HG03159 (cell line): Measurements from ENCODE around the gene SYNJ1.
"Not testable (repeated sequence)": the region's sequence is repeated elsewhere in the genome, so short reads cannot be mapped to it uniquely, and the experiment has no call there.

ENCODE experiments used
- ATAC-seq: cut with Tn5 transposase; IDR thresholded peaks from one replicate; pipeline ENCODE4 v1.9.1; 2021; ENCODE audit warnings: mild to moderate bottlenecking, moderate library complexity; ENCODE audit not compliant: unreplicated experiment

Gene SYNJ1, protein sequence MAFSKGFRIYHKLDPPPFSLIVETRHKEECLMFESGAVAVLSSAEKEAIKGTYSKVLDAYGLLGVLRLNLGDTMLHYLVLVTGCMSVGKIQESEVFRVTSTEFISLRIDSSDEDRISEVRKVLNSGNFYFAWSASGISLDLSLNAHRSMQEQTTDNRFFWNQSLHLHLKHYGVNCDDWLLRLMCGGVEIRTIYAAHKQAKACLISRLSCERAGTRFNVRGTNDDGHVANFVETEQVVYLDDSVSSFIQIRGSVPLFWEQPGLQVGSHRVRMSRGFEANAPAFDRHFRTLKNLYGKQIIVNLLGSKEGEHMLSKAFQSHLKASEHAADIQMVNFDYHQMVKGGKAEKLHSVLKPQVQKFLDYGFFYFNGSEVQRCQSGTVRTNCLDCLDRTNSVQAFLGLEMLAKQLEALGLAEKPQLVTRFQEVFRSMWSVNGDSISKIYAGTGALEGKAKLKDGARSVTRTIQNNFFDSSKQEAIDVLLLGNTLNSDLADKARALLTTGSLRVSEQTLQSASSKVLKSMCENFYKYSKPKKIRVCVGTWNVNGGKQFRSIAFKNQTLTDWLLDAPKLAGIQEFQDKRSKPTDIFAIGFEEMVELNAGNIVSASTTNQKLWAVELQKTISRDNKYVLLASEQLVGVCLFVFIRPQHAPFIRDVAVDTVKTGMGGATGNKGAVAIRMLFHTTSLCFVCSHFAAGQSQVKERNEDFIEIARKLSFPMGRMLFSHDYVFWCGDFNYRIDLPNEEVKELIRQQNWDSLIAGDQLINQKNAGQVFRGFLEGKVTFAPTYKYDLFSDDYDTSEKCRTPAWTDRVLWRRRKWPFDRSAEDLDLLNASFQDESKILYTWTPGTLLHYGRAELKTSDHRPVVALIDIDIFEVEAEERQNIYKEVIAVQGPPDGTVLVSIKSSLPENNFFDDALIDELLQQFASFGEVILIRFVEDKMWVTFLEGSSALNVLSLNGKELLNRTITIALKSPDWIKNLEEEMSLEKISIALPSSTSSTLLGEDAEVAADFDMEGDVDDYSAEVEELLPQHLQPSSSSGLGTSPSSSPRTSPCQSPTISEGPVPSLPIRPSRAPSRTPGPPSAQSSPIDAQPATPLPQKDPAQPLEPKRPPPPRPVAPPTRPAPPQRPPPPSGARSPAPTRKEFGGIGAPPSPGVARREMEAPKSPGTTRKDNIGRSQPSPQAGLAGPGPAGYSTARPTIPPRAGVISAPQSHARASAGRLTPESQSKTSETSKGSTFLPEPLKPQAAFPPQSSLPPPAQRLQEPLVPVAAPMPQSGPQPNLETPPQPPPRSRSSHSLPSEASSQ (N-terminal part only)

DNA sequence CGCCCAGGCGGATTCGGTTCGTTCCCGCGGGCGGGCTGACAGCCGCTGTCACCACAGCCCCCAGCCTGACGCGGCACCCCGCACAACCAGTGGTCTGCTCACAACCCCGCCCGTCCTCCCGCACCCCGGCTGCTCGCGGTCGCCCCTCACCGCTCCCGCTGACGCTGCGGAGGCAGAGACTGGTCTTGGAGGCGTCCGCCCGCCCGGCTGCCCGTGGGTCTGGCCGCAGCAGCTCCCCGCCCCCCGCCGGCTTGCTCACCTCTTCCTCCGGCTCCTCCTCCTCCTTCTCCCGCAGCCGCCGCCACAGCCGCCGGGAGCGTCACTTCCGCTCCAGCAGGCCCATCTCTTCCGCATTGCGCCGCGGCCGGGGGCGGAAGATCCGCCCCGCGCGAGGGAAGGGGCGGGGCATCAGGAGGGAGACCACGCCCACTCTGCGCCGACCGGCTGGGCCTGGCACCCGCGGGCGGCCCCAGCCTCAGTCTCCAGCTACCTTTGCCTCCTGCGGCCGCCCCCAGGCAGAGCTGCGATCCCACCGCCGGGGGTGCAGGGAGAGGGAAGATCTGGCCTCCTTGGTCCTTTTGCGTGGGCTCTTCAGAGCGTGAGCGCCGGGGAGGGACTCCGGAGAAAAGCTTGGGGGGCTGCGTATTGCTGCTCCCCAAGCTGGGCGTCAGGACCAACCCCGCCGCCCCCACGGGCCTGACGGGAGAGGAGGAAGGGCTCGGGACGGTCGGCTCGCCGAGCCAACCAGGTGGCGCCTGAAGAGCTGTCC is at the start of gene SYNJ1:
Gene SYNJ1, minus strand, starts transcription at position 327 of the 769 bp plus-strand sequence. CDS start 1,118 bp downstream, outside the sequence.
- ATAC-seq: peak; percentile 86

DNA sequence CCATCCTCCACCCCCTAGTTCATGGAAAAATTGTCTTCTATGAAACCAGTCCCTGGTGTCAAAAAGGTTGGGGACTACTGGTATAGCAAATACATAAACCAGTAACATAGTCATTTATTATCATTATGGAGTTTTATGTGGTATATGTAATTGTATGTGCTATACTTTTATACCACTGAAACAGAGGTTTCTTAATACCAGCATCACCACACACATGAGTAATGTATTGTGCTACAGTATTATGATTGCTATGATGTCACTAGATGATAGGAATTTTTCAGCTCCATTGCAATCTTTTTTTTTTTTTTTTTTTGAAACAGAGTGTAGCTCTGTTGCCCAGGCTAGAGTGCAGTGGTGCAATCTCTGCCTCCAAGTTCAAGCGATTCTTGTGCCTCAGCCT is 49.5 kb upstream of the SYNJ1 start:
- ATAC-seq: no peak

DNA sequence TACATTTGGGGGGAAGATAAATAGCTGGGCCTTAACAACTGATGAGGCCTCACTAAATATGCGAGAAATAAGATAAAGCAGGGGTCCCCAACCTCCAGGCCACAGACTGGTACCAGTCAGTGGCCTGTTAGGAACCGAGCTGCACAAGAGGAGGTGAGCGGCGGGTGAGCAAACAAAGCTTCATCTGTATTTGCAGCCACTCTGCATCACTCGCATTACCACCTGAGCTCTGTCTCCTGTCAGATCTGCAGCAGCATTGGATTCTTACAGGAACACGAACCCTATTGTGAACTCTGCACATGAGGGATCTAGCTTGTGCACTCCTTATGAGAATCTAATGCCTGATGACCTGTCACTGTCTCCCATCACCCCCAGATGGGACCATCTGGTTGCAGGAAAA is 48.9 kb upstream of the SYNJ1 start:
- no peak for ATAC-seq

DNA sequence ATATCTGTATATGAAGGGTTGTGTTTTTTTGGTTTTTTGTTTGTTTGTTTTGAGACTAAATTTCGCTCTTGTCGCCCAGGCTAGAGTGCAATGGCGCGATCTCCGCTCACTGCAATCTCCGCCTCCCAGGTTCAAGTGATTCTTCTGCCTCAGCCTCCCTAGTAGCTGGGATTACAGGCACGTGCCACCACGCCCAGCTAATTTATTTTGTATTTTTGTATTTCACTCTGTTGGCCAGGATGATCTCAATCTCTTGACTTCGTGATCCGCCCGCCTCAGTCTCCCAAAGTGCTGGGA is 45.2 kb upstream of the SYNJ1 start:
- not testable (repeated sequence) for ATAC-seq

DNA sequence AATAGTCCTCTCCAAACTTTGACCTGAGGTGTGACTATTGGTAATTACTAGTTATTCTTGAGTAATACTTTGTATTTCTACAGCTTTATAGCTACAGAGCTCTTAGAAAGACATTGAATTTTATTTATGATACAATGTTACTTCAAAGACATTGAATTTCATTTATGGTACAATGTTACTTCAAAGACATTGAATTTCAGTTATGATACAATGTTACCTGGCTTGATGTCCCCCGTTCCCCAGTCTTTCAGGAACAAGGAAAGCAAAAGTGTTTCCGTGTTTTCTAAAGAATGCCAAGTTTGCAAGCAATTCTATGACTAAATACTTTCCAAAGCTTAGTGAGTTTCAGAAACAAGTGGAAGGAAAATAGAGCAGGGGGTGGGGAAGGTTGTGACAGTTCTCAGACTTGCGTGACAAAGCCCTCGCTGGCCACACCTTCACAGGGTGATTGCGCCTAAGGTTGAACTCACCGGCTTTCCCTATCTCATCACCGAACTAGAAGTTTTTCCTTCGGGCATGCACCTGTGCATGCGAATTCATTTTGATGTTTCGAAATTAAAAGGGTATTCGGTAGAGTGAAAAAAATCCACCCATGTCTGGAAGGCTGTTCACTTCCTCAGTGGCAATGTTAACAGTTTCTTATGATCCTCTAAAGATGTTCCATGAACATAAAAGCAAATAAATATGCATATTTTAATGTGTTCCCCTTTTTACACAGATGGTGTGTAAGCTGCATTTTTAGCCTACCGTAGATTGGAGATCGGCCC is 44.7 kb upstream of the SYNJ1 start:
- ATAC-seq: no peak

- peak; percentile 47 for ATAC-seq
Measured at GRCh38 chr21:32770871-32771523, 43.2 kb upstream of the SYNJ1 start.

DNA sequence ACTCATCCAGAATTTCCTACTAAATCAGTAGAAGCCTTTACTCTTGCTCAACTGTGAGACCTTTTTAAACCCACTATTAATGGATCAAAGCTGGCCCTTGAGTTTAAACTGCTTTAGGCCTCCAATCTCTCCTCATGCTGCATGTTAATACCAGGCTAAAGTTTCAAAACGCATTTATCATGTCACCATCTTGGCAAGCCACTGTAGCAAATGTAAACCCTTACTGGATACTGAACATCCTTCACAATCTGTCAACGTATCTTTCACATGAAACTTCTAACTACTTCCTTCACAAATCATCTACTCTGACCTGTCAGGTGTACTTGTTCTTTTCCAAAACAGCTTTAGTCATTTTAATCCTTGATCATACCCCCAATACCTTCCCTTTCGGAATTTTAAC is 40.7 kb upstream of the SYNJ1 start:
- ATAC-seq: no peak

- no peak for ATAC-seq
Measured at GRCh38 chr21:32765058-32765457, 37.2 kb upstream of the SYNJ1 start.

DNA sequence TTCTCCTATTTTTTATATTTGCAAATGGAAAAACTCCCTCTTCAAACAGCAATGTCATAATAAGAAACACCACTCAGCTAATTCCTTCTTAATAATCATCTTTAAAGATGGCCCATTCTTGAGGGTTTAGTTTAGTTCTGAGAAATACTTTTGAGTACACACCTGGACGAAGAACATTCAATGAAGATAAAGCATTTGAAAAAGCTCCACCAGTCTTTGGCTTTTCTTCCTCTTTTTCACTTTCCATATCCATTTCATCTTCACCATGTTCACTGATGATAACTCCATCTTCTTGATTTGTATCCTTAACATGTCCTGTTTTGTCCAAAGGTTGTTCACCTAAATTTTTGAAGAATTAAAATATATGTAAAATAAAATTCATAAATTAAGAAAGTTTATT is 36.4 kb upstream of the SYNJ1 start:
- ATAC-seq: no peak

DNA sequence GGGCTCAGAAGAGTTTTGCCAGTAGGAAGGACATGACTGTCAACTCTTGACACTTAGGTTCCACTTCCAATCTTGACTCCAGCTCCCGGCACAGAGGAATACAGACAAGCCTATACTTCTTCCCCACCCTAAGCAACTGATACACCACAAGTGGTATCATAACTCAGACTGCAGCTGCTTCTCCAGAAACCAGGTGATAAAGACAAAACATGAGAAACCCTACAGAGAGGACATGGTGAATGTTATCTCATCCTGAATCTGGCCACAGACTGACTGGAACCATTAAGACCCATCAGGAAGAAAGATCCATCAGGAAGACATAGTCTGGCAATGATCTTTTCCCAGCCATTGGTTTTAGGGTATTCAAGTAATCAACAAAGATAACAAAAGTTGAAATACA is 30.0 kb upstream of the SYNJ1 start:
- ATAC-seq: no peak

DNA sequence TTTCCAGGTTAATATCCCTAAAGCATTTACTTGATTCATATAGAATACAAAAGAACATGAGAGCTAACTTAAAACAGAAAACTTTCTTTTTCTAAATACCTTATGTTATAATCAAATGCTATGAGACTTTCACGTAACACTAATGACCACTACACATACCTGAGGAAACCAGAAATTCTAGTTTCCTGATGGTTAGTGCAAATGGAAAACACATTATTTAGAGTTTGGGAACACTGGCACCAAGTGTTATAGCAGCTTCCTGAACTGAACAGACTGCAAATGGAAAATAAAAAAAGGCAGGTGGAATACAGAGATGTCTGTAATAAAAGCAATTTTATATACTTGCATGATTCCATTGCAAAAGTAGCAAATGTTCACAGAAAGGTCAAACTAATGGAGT is 28.3 kb upstream of the SYNJ1 start:
- ATAC-seq: no peak

DNA sequence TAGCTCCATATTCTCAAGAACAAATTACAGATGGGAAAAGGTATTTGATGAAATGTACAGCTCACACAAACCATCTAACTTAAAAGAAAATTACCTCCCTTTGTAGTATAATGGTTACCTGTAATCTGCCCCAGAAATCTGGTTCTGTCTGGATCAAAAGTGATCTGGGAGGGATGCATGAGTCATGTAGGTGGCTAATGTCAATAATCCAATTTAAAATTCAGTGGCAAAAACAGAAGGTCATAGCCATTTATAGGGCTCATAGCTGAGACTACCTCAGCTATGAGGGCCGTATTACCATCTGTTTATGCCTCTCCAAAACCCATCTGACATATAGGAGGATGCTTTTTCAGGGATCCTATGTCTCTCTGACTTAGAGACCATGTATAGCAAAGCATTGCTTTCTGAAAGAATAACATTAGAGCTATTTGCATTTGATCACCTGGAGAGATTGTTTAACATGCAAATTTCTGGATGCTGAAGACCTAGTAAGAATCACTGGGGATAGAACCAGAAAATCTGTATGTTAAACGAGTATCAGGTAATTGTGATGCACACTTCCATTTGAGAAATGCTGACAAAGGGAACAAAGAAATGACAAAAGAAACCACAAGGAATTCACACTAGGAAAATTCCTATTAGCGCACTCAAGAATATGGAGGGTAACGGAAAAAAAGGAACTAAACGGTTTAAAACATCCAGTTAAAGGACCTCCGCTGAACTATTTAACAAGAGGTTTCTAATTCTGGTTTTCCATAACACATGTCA is 26.2 kb upstream of the SYNJ1 start:
- ATAC-seq: no peak

DNA sequence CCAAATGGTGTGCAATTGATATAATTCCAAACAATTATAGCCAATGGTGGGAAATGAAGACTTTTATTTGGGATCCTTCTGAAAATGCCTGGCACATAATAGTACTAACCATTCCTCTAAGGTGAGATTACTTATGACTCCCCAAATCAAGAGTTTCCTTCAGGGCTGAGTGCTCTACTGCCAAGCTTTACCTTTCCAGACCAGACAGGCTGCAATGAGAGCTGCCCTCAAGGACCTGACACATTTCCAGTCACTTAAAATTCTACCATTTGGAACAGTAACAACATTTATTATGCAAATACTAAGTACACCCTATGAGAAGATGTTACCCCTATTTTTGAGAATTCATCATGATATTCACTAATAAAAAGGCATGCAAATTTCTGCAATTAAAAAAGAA is 22.6 kb upstream of the SYNJ1 start:
- ATAC-seq: no peak

DNA sequence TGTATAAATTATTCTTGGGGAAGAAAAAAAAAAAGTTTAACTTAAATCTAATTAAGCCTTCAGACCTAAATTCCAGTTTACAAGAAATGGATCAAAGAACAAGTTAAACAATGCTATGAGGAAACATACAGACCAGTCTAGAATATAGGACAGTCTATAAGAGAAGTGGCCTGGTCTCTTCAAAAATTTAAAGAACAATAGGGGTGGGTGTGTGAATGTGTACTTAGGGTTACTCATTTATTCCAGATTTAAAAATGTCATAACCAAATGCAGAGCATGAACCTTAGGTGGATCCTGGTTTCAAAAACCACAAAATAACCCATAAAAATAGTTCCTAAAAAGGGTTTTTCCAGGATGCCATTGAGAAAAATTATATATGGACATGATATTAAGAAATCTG is 21.8 kb upstream of the SYNJ1 start:
- ATAC-seq: no peak

GRCh38 chr21:32748529-32748928 is 20.7 kb upstream of the SYNJ1 start:
- no peak for ATAC-seq

GRCh38 chr21:32747396-32747795 is 19.6 kb upstream of the SYNJ1 start:
- ATAC-seq: no peak

DNA sequence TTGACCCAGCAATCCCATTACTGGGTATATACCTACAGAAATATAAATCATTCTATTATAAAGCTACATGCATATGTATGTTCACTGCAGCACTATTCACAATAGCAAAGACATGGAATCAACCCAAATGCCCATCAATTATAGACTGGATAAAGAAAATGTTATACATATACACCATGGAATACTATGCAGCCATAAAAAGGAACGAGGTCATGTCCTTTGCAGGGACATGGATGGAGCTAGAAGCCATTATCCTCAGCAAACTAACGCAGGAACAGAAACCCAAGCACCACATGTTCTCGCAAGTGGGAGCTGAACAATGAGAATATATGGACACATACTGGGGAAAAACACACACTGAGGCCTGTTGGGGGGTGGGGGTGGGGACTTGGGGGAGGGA is 18.9 kb upstream of the SYNJ1 start:
- ATAC-seq: not testable (repeated sequence)

DNA sequence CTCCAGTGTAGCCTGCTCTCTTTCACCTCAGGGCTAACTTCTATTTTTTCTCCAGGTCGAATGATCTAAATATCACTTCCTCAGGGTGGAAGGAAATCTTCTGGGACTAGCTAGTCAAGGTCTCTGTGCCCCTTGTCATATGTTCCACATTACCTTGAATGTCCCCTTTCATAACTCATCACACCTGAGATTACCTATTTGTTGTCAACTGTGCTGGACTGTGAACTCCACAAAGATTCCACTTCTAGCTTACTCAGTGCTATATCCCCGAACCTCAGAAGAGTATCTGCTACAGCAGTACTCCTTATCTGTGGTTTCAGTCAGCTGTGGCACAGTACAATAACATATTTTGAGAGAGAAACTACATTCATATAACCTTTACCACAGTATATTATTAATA is 14.6 kb upstream of the SYNJ1 start:
- no peak for ATAC-seq

DNA sequence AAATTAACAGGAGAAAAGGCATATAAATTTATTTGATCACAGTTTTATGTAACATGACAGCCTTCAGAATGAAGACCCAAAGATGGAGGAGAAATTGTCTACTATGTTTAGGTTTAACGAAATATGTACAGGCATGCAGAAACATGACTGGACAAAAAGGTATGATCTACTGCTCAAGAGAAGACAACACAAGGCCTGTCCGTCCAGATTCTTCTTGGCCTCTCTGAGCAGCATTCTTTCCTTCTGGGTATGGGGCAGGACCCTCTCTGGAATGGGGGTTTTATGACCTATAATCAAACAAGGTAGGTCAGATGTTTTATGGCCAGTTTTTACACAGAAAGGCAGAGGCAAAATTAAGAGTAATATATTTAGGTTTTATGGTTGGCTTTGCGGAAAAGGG is 13.5 kb upstream of the SYNJ1 start:
- no peak for ATAC-seq
